ENCODE measurements around the gene BCL7A.
A peak's percentile ranks its signal among the peaks of the same experiment; 100 is the strongest.
"Not testable (repeated sequence)": the region's sequence is repeated elsewhere in the genome, so short reads cannot be mapped to it uniquely, and the experiment has no call there.

Gene BCL7A

GRCh38 chr12:122096014-122096413, 74.3 kb downstream of the BCL7A start:
- no peak for DNase-seq

DNA sequence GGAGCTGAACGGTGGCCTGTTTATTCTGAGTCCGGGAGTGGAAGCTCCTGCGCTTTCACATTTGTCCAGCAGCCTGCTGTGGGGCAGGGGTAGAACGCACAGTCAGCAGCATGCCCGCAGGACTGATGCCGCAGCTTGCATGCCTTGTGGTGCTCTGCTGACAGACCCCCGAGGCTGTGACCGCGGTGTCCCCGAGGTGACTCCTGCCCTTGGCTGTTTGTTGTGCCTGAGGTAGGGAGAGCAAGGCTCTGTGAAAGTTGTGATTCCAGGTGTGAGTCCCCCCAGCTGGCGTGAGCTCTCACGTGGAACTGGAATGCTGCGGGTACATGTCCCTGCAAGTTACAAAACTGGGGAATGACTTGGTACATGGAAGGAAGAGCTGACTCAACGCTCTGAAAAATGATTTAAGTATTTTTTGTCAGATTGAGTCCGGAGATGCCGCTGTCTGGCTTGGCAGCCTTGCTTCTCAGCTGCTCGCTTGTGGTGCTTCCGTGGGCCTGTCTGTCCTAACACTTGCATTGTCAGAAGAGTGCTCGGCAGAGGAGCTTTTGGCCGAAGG, 75.0 kb downstream of the BCL7A start:
- no peak for DNase-seq

DNA sequence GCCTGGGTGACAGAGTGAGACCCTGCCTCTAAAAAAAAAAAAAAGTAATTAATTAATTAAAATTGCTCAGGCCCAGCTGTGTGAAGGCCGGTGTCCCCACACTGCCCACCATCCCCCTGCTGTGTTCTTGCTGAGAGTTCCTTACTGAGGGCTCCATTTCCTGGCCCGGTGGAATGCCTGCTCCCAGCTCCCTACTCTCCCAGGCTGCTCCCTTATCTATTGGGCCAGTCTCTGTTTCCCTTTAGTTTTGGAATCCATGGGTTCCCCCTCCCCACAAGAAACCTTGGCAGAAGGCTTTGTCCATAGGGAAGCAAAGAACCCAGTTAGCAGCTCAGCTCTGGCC, 75.9 kb downstream of the BCL7A start:
- DNase-seq, result no peak

- DNase-seq, result peak in 12 of 14 donors; percentile 13 to 88 (median 64)
Measured at GRCh38 chr12:122097927-122098756, 76.5 kb downstream of the BCL7A start.

DNA sequence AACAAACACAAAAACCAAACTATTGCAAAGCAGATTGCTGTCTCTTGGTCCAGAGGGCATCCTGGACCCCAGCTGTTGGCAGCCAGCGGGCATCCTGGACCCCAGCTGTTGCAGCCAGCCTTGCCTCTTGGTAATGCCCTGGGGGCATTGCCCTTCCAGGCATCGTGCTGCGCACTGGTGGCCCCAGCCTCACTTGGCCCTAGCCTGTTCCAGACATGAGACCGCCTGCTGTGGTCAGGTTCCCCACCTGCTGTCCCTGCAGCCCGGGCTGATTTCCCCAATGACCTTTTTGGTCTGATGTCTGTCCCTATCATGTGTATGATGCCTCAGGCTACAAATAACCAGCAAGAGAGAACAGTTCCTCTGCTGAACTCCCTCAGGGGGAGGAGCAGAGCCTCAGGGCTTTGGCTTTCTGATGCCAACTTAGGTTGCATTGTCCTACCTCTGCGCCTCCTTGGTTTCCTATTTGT, 77.6 kb downstream of the BCL7A start:
- DNase-seq, result no peak

DNA sequence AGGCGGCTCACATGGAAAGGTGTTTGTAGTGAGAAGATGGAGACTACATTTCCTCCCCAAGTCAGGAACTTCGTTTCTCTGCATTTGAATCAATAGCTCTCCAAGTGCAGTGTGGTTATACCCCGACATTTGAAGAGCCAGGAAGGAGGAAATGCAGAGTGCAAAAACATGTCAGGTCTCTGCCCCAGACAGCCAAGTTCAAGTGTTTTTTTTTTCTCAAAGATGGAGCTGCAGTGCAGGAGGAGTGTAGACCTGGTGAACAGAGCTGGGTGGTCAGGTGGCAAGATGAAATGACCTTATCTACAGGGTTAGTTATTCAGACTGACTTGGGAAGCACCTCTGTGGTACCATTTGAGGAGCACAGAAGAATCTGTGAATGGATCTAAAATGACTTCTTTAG, 78.2 kb downstream of the BCL7A start:
- DNase-seq, result no peak

GRCh38 chr12:122100568-122100967, 78.9 kb downstream of the BCL7A start:
- DNase-seq, result no peak

- DNase-seq, result no peak
Measured at GRCh38 chr12:122102331-122102730, 80.6 kb downstream of the BCL7A start.

DNA sequence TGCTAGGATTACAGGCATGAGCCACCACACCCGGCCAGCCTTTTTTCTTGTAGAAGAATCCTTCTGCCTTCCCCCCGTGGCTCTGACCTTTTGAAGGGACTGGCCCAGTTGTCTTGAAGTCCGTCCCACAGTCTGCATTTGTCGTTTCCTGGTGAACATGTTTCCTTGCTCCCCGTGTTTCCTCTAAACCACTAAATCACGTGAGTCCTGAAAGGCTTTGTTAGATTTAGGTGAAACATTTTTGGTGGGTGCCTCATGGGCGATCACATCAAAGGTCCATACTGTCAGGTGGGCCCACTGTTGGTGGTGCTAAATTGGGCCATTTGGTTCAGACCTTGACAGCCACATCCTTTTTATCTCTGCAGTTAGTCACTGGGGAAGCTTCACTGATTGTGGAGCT, 83.2 kb downstream of the BCL7A start:
- DNase-seq, result no peak

DNA sequence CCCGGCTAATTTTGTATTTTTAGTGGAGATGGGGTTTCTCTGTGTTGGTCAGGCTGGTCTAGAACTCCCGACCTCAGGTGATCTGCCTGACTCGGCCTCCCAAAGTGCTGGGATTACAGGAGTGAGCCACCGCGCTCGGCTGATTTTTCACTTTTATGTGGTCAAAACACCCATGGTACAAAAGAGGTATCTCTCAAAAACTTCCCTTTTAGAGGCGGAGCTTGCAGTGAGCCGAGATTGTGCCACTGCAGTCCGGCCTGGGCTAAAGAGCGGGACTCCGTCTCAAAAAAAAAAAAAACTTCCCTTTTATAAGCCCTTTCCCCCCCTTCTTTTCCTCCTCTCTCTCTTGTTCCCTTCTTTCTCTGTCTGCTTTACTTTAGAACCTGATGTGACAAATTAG, 83.8 kb downstream of the BCL7A start:
- not testable (repeated sequence) for DNase-seq

DNA sequence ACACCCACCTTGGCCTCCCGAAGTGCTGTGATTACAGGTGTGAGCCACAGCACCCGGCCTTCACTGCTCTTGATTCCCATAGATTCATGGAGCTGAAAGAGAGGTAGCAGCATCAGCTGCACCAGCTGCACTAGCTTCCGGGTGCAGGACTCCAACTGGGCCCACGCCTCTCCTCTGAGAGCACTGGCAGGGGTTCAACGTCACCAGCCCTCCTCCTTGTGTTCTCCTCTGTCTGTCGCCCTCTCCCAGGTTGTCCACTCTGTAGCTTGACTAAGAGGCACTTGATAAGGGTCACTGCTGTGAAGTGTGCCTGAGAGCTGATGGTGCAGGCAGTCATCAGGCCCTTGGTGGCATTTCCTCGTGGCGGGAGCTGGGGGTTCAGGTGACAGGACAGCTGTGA, 85.2 kb downstream of the BCL7A start:
- DNase-seq, result no peak

GRCh38 chr12:122107261-122107660, 85.6 kb downstream of the BCL7A start:
- no peak for DNase-seq

DNA sequence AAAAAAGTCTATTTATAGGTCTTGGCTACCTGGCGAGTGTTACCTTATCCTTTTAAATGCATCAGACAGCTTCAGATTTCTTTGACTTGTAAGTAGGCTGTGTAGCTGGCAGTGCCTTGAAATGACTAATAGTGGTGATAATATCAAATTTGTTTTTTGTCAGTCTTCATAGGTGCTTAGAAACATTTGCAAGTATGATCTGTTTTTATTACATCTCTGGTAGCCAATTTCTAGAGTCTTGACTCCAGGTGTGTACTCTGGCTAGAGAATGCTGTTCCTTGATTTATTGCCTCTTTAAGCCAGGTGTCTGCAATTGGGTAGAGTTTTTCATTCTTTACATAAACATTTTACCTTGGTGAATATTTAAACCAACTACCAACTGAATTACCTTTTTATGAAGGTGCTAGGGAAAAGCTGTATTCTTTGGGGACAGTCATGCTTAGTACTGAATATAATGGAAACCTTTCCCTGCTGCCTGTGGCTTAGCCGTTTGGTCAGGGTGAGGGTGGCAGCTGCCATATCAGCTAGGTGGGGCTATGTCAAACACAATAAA, 89.5 kb downstream of the BCL7A start:
- no peak for DNase-seq

Measured in C1 segment of cervical spinal cord (tissue), 14 donors.